ENCODE measurements around the gene PGR.

GRCh38 chr11:101126551-101127196, 2.9 kb downstream of the PGR start:
- no peak for TF ChIP-seq CTCF (IDR thresholded peaks at IDR 0.05; ENCODE audit: insufficient read depth, low read depth, low read length)
- TF ChIP-seq EZH2 (IDR thresholded peaks at IDR 0.05; ENCODE audit: insufficient read depth, low read length): no peak
